SH-SY5Y (cell line): Measurements from ENCODE around the gene IKZF2.

Source experiments
- GATA2 ChIP-seq: IDR thresholded peaks from 2 replicates; pipeline ENCODE4 v1.6.1; 2011; ENCODE audit warnings: mild to moderate bottlenecking, low read depth, low read length
- GATA3 ChIP-seq: IDR thresholded peaks from 2 replicates; pipeline ENCODE4 v1.6.1; 2011; ENCODE audit warnings: low read depth, mild to moderate bottlenecking, low read length, moderate library complexity

DNA sequence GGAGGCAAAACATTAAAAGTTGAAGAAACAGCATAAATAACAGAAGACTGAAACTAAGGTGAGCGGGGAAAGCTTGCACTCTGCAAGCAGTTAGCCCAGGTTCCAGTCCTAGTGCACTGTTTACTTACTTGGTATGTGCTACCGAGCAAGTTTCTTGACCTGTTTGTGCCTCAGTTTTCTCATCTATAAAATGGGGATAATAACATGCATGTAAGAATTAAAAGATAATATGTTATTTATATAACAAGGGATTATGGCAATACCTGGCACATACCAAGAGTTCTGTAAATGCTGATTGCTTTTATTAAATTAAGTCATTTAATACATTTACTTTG lies 37.1 kb upstream of the IKZF2 start:
- no peak for TF ChIP-seq GATA2
- no peak for TF ChIP-seq GATA3
